ENCODE data around the gene DNAJC1.

DNA sequence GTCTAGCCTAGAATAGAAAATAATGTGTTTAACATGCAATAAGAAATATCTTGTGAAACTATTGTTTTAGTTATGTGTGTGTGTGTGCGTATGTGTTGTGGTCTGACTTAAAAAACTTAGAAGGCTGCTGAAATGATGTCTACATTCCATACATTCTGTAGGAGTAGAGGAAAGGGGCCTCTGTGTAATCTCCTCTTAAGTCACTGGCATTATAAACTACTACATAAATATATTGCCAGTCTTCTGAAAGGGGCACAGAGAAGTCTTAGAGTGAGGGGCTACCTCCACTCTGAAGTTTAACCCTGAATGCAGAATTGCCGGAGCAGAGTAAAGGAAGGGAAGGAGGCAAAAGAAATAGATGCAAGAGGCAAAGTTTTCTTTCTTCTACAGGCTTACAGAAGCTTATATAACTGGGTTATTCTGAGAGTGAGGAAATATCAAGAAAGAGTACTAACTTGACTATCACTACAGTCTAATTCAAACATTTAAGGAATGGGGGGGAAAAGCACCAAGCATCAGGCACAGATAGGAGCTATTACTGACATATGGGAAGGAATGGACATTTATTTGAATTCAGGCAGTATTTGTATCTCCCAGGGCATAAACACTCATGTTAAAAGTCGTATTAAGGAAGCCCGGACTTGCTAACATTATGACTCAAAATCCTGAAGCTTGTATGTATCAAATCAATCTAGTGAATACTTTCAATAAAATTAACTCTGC, 75.7 kb downstream of the DNAJC1 start:
- TF ChIP-seq EZH2 (IDR thresholded peaks at IDR 0.05; ENCODE audit: borderline replicate concordance, low read depth, low read length, severe bottlenecking), result no peak
- TF ChIP-seq, protein P1, sequence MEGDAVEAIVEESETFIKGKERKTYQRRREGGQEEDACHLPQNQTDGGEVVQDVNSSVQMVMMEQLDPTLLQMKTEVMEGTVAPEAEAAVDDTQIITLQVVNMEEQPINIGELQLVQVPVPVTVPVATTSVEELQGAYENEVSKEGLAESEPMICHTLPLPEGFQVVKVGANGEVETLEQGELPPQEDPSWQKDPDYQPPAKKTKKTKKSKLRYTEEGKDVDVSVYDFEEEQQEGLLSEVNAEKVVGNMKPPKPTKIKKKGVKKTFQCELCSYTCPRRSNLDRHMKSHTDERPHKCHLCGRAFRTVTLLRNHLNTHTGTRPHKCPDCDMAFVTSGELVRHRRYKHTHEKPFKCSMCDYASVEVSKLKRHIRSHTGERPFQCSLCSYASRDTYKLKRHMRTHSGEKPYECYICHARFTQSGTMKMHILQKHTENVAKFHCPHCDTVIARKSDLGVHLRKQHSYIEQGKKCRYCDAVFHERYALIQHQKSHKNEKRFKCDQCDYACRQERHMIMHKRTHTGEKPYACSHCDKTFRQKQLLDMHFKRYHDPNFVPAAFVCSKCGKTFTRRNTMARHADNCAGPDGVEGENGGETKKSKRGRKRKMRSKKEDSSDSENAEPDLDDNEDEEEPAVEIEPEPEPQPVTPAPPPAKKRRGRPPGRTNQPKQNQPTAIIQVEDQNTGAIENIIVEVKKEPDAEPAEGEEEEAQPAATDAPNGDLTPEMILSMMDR (IDR thresholded peaks at IDR 0.05; ENCODE audit: borderline replicate concordance, extremely low read depth, low read length, poor library complexity, severe bottlenecking), result no peak
